Transverse colon (tissue), 4 donors: ENCODE measurements around the gene GRIN2C.

Experiments used
- EP300 ChIP-seq: sonication (generic); formaldehyde crosslinking; IDR thresholded peaks from one replicate; pipeline ENCODE4 v1.6.1; 2017; ENCODE audit warnings: antibody characterized with exemption, low read depth
- POLR2A ChIP-seq: fragments of 450-650 bp; IDR thresholded peaks from one replicate; pipeline ENCODE4 v1.6.1; 2016; ENCODE audit warnings: antibody characterized with exemption, mild to moderate bottlenecking, moderate library complexity
- POLR2AphosphoS5 ChIP-seq, 3 donors: sonication (generic); formaldehyde crosslinking; IDR thresholded peaks; one replicate each; pipeline ENCODE4 v1.6.1; 2016; ENCODE audit warnings: antibody characterized with exemption in 3 of 3
- TF ChIP-seq, protein P1 (sequence below), 5 experiments: fragments of 200-600 bp in 3 of 5; fragments of 450-650 bp in 2 of 5; sonication (generic) in 3 of 5; IDR thresholded peaks; 1 replicate in 2 of 5; 2 replicates in 3 of 5; pipeline ENCODE4 v1.5.1; 2016 to 2017; ENCODE audit warnings: antibody characterized with exemption in 5 of 5, inconsistent platforms in 3 of 5, mild to moderate bottlenecking in 2 of 5, moderate library complexity in 1 of 5

DNA sequence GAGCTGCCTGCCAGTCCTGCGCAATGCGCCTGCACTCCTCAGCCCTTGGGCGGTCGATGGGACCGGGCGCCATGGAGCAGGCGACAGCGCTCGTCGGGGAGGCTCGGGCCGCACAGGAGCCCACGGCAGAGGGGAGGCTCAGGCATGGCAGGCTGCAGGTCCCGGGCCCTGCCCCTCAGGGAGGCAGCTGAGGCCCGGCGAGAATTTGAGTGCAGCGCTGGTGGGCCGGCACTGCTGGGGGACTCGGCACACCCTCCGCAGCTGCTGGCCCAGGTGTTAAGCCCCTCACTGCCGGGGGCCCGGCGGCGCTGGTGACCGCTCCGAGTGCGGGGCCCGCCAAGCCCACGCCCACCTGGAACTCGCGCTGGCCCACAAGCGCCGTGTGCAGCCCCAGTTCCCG, 47.3 kb upstream of the GRIN2C start:
- TF ChIP-seq, protein P1, sequence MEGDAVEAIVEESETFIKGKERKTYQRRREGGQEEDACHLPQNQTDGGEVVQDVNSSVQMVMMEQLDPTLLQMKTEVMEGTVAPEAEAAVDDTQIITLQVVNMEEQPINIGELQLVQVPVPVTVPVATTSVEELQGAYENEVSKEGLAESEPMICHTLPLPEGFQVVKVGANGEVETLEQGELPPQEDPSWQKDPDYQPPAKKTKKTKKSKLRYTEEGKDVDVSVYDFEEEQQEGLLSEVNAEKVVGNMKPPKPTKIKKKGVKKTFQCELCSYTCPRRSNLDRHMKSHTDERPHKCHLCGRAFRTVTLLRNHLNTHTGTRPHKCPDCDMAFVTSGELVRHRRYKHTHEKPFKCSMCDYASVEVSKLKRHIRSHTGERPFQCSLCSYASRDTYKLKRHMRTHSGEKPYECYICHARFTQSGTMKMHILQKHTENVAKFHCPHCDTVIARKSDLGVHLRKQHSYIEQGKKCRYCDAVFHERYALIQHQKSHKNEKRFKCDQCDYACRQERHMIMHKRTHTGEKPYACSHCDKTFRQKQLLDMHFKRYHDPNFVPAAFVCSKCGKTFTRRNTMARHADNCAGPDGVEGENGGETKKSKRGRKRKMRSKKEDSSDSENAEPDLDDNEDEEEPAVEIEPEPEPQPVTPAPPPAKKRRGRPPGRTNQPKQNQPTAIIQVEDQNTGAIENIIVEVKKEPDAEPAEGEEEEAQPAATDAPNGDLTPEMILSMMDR (IDR thresholded peaks at IDR 0.05) = no peak
- TF ChIP-seq POLR2A = no peak
- no peak for TF ChIP-seq EP300
- TF ChIP-seq POLR2AphosphoS5 (IDR thresholded peaks at IDR 0.05) = no peak
